Endodermal cell (in vitro differentiated cells): ENCODE results near the gene ATXN2. TPM values are rescaled to one million over a fixed set of nuclear protein-coding genes. Genes with fewer than 3 reads are reported as not detected.

Experiments used
- DNase-seq: peaks from one replicate; pipeline ENCODE4 v3.0.0-alpha.2; 2017
- H3K27ac ChIP-seq: 2 replicates; pipeline ENCODE4 v1.5.1; 2013; ENCODE audit warnings: mild to moderate bottlenecking, low read depth, low read length, moderate library complexity
- H3K27me3 ChIP-seq: 2 replicates; pipeline ENCODE4 v1.6.1; 2013; ENCODE audit warnings: mild to moderate bottlenecking, low read length, moderate library complexity; ENCODE audit not compliant: insufficient read depth, control insufficient read depth, poor library complexity, severe bottlenecking
- H3K36me3 ChIP-seq: 2 replicates; pipeline ENCODE4 v1.7.0; 2013; ENCODE audit warnings: mild to moderate bottlenecking, low read length, moderate library complexity; ENCODE audit not compliant: control insufficient read depth, insufficient read depth
- H3K4me1 ChIP-seq: one replicate; pipeline ENCODE4 v1.7.0; 2013; ENCODE audit warnings: low read length; ENCODE audit not compliant: control insufficient read depth, insufficient read depth
- H3K4me3 ChIP-seq: 2 replicates; pipeline ENCODE4 v1.5.1; 2013; ENCODE audit warnings: mild to moderate bottlenecking, low read length, moderate library complexity
- H3K9ac ChIP-seq: 2 replicates; pipeline ENCODE4 v1.6.1; 2013; ENCODE audit warnings: mild to moderate bottlenecking, low read length, moderate library complexity; ENCODE audit not compliant: poor library complexity, severe bottlenecking; ENCODE audit errors: extremely low read depth
- H3K9me3 ChIP-seq: 2 replicates; pipeline ENCODE4 v1.6.1; 2013; ENCODE audit warnings: mild to moderate bottlenecking, low read length, moderate library complexity; ENCODE audit not compliant: control insufficient read depth
- H3K27ac Mint-ChIP-seq: 2 replicates; pipeline ENCODE4 v1.8.0; 2020; ENCODE audit warnings: mixed read lengths
- H3K27me3 Mint-ChIP-seq: 2 replicates; pipeline ENCODE4 v1.8.0; 2021; ENCODE audit warnings: mild to moderate bottlenecking, mixed read lengths; ENCODE audit not compliant: insufficient read depth
- H3K36me3 Mint-ChIP-seq: 2 replicates; pipeline ENCODE4 v1.8.0; 2020; ENCODE audit warnings: low read depth, mixed read lengths
- H3K4me1 Mint-ChIP-seq: 2 replicates; pipeline ENCODE4 v1.8.0; 2020; ENCODE audit warnings: mixed read lengths
- H3K4me3 Mint-ChIP-seq: 2 replicates; pipeline ENCODE4 v1.8.0; 2020; ENCODE audit warnings: mild to moderate bottlenecking, moderate library complexity, mixed read lengths
- H3K9me3 Mint-ChIP-seq: 2 replicates; pipeline ENCODE4 v1.8.0; 2020; ENCODE audit warnings: mild to moderate bottlenecking, mixed read lengths
- CTCF ChIP-seq: fragments of 200-600 bp; sonication (generic); conservative IDR thresholded peaks from 2 replicates; pipeline ENCODE4 v1.5.0; 2021; ENCODE audit warnings: antibody characterized with exemption, mild to moderate bottlenecking
- WGBS, 2 experiments: methylation state at CpG; one replicate each; pipeline versions ENCODE4 v1.1.5 to v1.1.7; 2013; ENCODE audit warnings: missing lambda C conversion rate in 2 of 2, mixed read lengths in 1 of 2; ENCODE audit not compliant: insufficient coverage in 1 of 2, insufficient read length in 1 of 2; 5-methylcytosine and 5-hydroxymethylcytosine counted together
- total RNA-seq, 2 donors: library from RNA; stranded (reverse); fragmentation: NEBNext Ultra II Directional in 1 of 2; extraction: Animal tissue kit (Norgen Biotek cat#: 25700) in 1 of 2; gene quantifications; 2 replicates in 1 of 2; 3 replicates in 1 of 2; pipeline ENCODE4 v1.2.1, GENCODE V29; 2021

Gene ATXN2
- total RNA-seq, 2 donors from 2014 or later, result 85.7 to 87.3 TPM

GRCh38 chr12:111439657-111440151 lies 159.4 kb downstream of the ATXN2 start:
- H3K4me1 ChIP-seq, result no peaks in the 10 kb centered on the region
- H3K27ac ChIP-seq, result no peak overlapping the region
- no peaks in the 10 kb centered on the region for H3K27me3 ChIP-seq
- peak overlapping the region; percentile 14 for H3K27ac Mint-ChIP-seq
- H3K4me3 Mint-ChIP-seq, result no peak overlapping the region
- no peaks in the 10 kb centered on the region for H3K9me3 Mint-ChIP-seq
- no peak overlapping the region for H3K9ac ChIP-seq
- DNase-seq, result peak; percentile 45
- no peaks in the 10 kb centered on the region for H3K9me3 ChIP-seq
- peaks cover 34% of the 10 kb centered on the region for H3K36me3 Mint-ChIP-seq
- H3K27me3 Mint-ChIP-seq, result no peaks in the 10 kb centered on the region
- no peak overlapping the region for H3K4me3 ChIP-seq
- 91 to 96% methylated on average over 4 to 5 of the region's 5 CpGs for WGBS, 2 experiments
- H3K4me1 Mint-ChIP-seq, result peaks cover 16% of the 10 kb centered on the region
- peaks cover 3% of the 10 kb centered on the region for H3K36me3 ChIP-seq
- no peak for TF ChIP-seq CTCF

GRCh38 chr12:111438481-111438880 lies 160.6 kb downstream of the ATXN2 start:
- no peak overlapping the region for H3K27ac ChIP-seq
- no peak overlapping the region for H3K9ac ChIP-seq
- WGBS, 2 experiments, result 81 to 82% methylated on average over 7 to 9 of the region's 9 CpGs
- no peak overlapping the region for H3K4me3 ChIP-seq
- peaks cover 24% of the 10 kb centered on the region for H3K36me3 Mint-ChIP-seq
- no peaks in the 10 kb centered on the region for H3K36me3 ChIP-seq
- H3K4me3 Mint-ChIP-seq, result no peak overlapping the region
- H3K9me3 Mint-ChIP-seq, result no peaks in the 10 kb centered on the region
- DNase-seq, result peak; percentile 76
- H3K27me3 ChIP-seq, result no peaks in the 10 kb centered on the region
- peak overlapping the region; percentile 80 for H3K27ac Mint-ChIP-seq
- no peak for TF ChIP-seq CTCF
- no peaks in the 10 kb centered on the region for H3K27me3 Mint-ChIP-seq
- H3K9me3 ChIP-seq, result no peaks in the 10 kb centered on the region
- peaks cover 22% of the 10 kb centered on the region for H3K4me1 Mint-ChIP-seq
- no peaks in the 10 kb centered on the region for H3K4me1 ChIP-seq

GRCh38 chr12:111437816-111438454 lies 161.2 kb downstream of the ATXN2 start:
- Mint-ChIP-seq H3K27me3 (no peaks in the 10 kb centered on the region), H3K9me3 (no peaks in the 10 kb centered on the region), H3K4me3 (no peak overlapping the region), H3K27ac (peak overlapping the region; percentile 76), H3K4me1 (peaks cover 23% of the 10 kb centered on the region), H3K36me3 (peaks cover 20% of the 10 kb centered on the region)
- no peaks in the 10 kb centered on the region for H3K4me1 ChIP-seq
- H3K9me3 ChIP-seq, result no peaks in the 10 kb centered on the region
- H3K27me3 ChIP-seq, result no peaks in the 10 kb centered on the region
- TF ChIP-seq CTCF, result no peak
- no peak overlapping the region for H3K9ac ChIP-seq
- no peaks in the 10 kb centered on the region for H3K36me3 ChIP-seq
- no peak overlapping the region for H3K27ac ChIP-seq
- no peak overlapping the region for H3K4me3 ChIP-seq
- DNase-seq, result peak; percentile 64
- 94 to 95% methylated on average over 6 to 8 of the region's 8 CpGs for WGBS, 2 experiments
